H1 (cell line): ENCODE measurements around the gene LCAT. TPM values are rescaled to one million over a fixed set of nuclear protein-coding genes. Genes with fewer than 3 reads are reported as not detected.
A peak's percentile ranks its signal among the peaks of the same experiment; 100 is the strongest.

ENCODE experiments used
- CTCF ChIA-PET: fragments of 300-600 bp; sonication (Branson Sonifier 250); formaldehyde crosslinking; loops from one replicate; lab custom pipeline; 2021; ENCODE audit not compliant: partially characterized antibody; lab: Charles Lee
- POLR2A ChIA-PET: fragments of 300-600 bp; sonication (Branson Sonifier 250); formaldehyde crosslinking; loops from one replicate; lab custom pipeline; 2021; ENCODE audit warnings: inconsistent platforms; ENCODE audit not compliant: partially characterized antibody; lab: Charles Lee
- DNase-seq, 2 experiments: peaks; one replicate each; pipeline versions ENCODE4 v3.0.0 to v3.0.0-alpha.2; 2010 to 2022; ENCODE audit warnings: low spot score in 2 of 2, low read depth in 1 of 2, mixed read lengths in 1 of 2
- FAIRE-seq: peaks from 2 replicates; lab custom pipeline; 2011; peaks lifted over from hg19 to GRCh38; lab: Jason Lieb, UNC
- H2AFZ ChIP-seq: 2 replicates; pipeline ENCODE4 v1.8.1; 2012; ENCODE audit warnings: low read length, inconsistent platforms
- H2AK5ac ChIP-seq: 2 replicates; pipeline ENCODE4 v1.6.1; 2013; ENCODE audit warnings: low read depth, low read length
- H2BK120ac ChIP-seq: replicated peaks from 2 replicates; pipeline ENCODE3; 2013; ENCODE audit warnings: low read depth, low read length, inconsistent platforms
- H2BK12ac ChIP-seq: 2 replicates; pipeline ENCODE4 v1.6.1; 2013; ENCODE audit warnings: low read depth, low read length
- H2BK15ac ChIP-seq: 2 replicates; pipeline ENCODE4 v1.6.1; 2013; ENCODE audit warnings: low read length
- H2BK20ac ChIP-seq: 2 replicates; pipeline ENCODE4 v1.6.1; 2013; ENCODE audit warnings: low read length
- H2BK5ac ChIP-seq: 2 replicates; pipeline ENCODE4 v1.6.1; 2013; ENCODE audit warnings: low read depth, low read length
- H3K14ac ChIP-seq: 2 replicates; pipeline ENCODE4 v1.6.1; 2013; ENCODE audit warnings: inconsistent platforms; ENCODE audit not compliant: insufficient read length
- H3K18ac ChIP-seq: 2 replicates; pipeline ENCODE4 v1.6.1; 2013; ENCODE audit warnings: low read length; ENCODE audit errors: extremely low read depth
- H3K23ac ChIP-seq: 2 replicates; pipeline ENCODE4 v1.6.1; 2013; ENCODE audit warnings: inconsistent platforms; ENCODE audit not compliant: insufficient read length
- H3K23me2 ChIP-seq: 2 replicates; pipeline ENCODE4 v1.6.1; 2013; ENCODE audit warnings: low read depth, low read length
- H3K27ac ChIP-seq: 2 replicates; pipeline ENCODE4 v1.6.1; 2011; ENCODE audit warnings: low read depth, low read length, inconsistent platforms
- H3K27me3 ChIP-seq, 4 experiments: replicated peaks in 1 of 4; 1 replicate in 1 of 4; 2 replicates in 3 of 4; pipeline versions ENCODE4 v1.6.1 to v1.8.1; 2011 to 2013; ENCODE audit warnings: low read length in 3 of 4, mild to moderate bottlenecking in 3 of 4, inconsistent platforms in 2 of 4, mixed read lengths in 2 of 4, moderate library complexity in 1 of 4; ENCODE audit not compliant: control insufficient read depth in 3 of 4, insufficient read depth in 3 of 4; ENCODE audit errors: extremely low read depth in 1 of 4
- H3K36me3 ChIP-seq, 4 experiments: 2 replicates each; pipeline versions ENCODE4 v1.6.1 to v1.8.1; 2011 to 2013; ENCODE audit warnings: mild to moderate bottlenecking in 4 of 4, low read length in 3 of 4, moderate library complexity in 2 of 4, control low read depth in 1 of 4, inconsistent platforms in 1 of 4; ENCODE audit not compliant: insufficient read depth in 4 of 4, control insufficient read depth in 2 of 4
- H3K4ac ChIP-seq: replicated peaks from 2 replicates; pipeline ENCODE3; 2013; ENCODE audit warnings: low read length, low read depth, mixed read lengths, inconsistent platforms; ENCODE audit not compliant: insufficient read length
- H3K4me1 ChIP-seq, 4 experiments: replicated peaks in 1 of 4; 1 replicate in 1 of 4; 2 replicates in 3 of 4; pipeline versions ENCODE4 v1.6.1 to v1.8.1; 2011 to 2013; ENCODE audit warnings: low read length in 3 of 4, inconsistent platforms in 2 of 4, mixed read lengths in 1 of 4; ENCODE audit not compliant: insufficient read depth in 4 of 4, control insufficient read depth in 3 of 4
- H3K4me2 ChIP-seq, 2 experiments: 2 replicates each; pipeline versions ENCODE4 v1.6.1 to v1.8.1; 2011 to 2013; ENCODE audit warnings: low read depth in 2 of 2, low read length in 2 of 2, control low read depth in 1 of 2, inconsistent platforms in 1 of 2, mild to moderate bottlenecking in 1 of 2; ENCODE audit not compliant: insufficient read depth in 1 of 2
- H3K4me3 ChIP-seq, 4 experiments: fragments of 200-600, 300-600 bp in 1 of 4; sonication (generic), shearing (Covaris generic), sonication (Bioruptor Twin) in 1 of 4; 2 replicates each; pipeline versions ENCODE4 v1.5.1 to v1.8.1; 2011 to 2016; ENCODE audit warnings: low read length in 4 of 4, low read depth in 3 of 4, control low read depth in 2 of 4, inconsistent platforms in 2 of 4, mild to moderate bottlenecking in 2 of 4, mixed read lengths in 1 of 4, moderate library complexity in 1 of 4; ENCODE audit not compliant: insufficient read depth in 2 of 4; ENCODE audit errors: extremely low read depth in 1 of 4
- H3K56ac ChIP-seq: replicated peaks from 2 replicates; pipeline ENCODE3; 2013; ENCODE audit warnings: low read depth, mild to moderate bottlenecking, mixed read lengths, low read length, inconsistent platforms; ENCODE audit not compliant: insufficient read length
- H3K79me1 ChIP-seq: 2 replicates; pipeline ENCODE4 v1.6.1; 2013; ENCODE audit warnings: low read depth, low read length, control low read depth
- H3K79me2 ChIP-seq, 2 experiments: 2 replicates each; pipeline versions ENCODE4 v1.6.1 to v1.8.1; 2012 to 2013; ENCODE audit warnings: low read length in 2 of 2, mild to moderate bottlenecking in 2 of 2, inconsistent platforms in 1 of 2; ENCODE audit not compliant: insufficient read depth in 2 of 2, control insufficient read depth in 1 of 2
- H3K9ac ChIP-seq, 4 experiments: replicated peaks in 1 of 4; 1 replicate in 1 of 4; 2 replicates in 3 of 4; pipeline versions ENCODE4 v1.6.1 to v1.8.1; 2011 to 2013; ENCODE audit warnings: low read depth in 3 of 4, low read length in 3 of 4, control low read depth in 2 of 4, mild to moderate bottlenecking in 2 of 4, moderate library complexity in 2 of 4, inconsistent platforms in 1 of 4; ENCODE audit errors: extremely low read depth in 1 of 4
- H3K9me3 ChIP-seq, 2 experiments: 2 replicates each; pipeline versions ENCODE4 v1.6.1 to v1.8.1; 2012 to 2013; ENCODE audit warnings: mild to moderate bottlenecking in 2 of 2, moderate library complexity in 2 of 2, control low read depth in 1 of 2, inconsistent platforms in 1 of 2, low read depth in 1 of 2, low read length in 1 of 2, mixed read lengths in 1 of 2; ENCODE audit not compliant: insufficient read depth in 2 of 2
- H4K20me1 ChIP-seq, 2 experiments: replicated peaks in 1 of 2; 2 replicates each; pipeline versions ENCODE3 to v1.8.1; 2011 to 2013; ENCODE audit warnings: inconsistent platforms in 2 of 2, low read length in 2 of 2, mild to moderate bottlenecking in 1 of 2; ENCODE audit not compliant: insufficient read depth in 2 of 2, control insufficient read depth in 1 of 2
- H4K5ac ChIP-seq: 2 replicates; pipeline ENCODE4 v1.6.1; 2013; ENCODE audit warnings: low read length, low read depth, mixed read lengths, inconsistent platforms; ENCODE audit not compliant: insufficient read length
- H4K8ac ChIP-seq: 2 replicates; pipeline ENCODE4 v1.8.0; 2013; ENCODE audit warnings: mild to moderate bottlenecking, moderate library complexity, low read length, inconsistent platforms; ENCODE audit not compliant: insufficient read depth; ENCODE audit errors: extremely low read depth
- H4K91ac ChIP-seq: replicated peaks from 2 replicates; pipeline ENCODE3; 2013; ENCODE audit warnings: low read length, mixed read lengths, inconsistent platforms; ENCODE audit not compliant: insufficient read length
- HDAC2 ChIP-seq, 2 experiments: fragments of 300-600 bp in 1 of 2; sonication (generic) in 1 of 2; IDR thresholded peaks; 2 replicates each; pipeline ENCODE4 v1.6.1; 2011 to 2012; ENCODE audit warnings: low read depth in 2 of 2, low read length in 2 of 2, mild to moderate bottlenecking in 2 of 2, moderate library complexity in 2 of 2, borderline replicate concordance in 1 of 2, inconsistent platforms in 1 of 2
- MAFK ChIP-seq: IDR thresholded peaks from 2 replicates; pipeline ENCODE4 v1.6.1; 2012; ENCODE audit warnings: low read depth, mild to moderate bottlenecking, improper control_type of control experiment, low read length
- NRF1 ChIP-seq: IDR thresholded peaks from 2 replicates; pipeline ENCODE4 v1.6.1; 2011; ENCODE audit warnings: mild to moderate bottlenecking, low read depth, low read length, improper control_type of control experiment
- RAD21 ChIP-seq, 2 experiments: IDR thresholded peaks in 1 of 2; conservative IDR thresholded peaks in 1 of 2; 2 replicates each; pipeline ENCODE4 v1.6.1; 2011; ENCODE audit warnings: low read depth in 2 of 2, low read length in 2 of 2, improper control_type of control experiment in 1 of 2, inconsistent platforms in 1 of 2, mild to moderate bottlenecking in 1 of 2, moderate library complexity in 1 of 2
- SIN3A ChIP-seq, 2 experiments: IDR thresholded peaks in 1 of 2; conservative IDR thresholded peaks in 1 of 2; 2 replicates each; pipeline ENCODE4 v1.6.1; 2011 to 2012; ENCODE audit warnings: low read length in 2 of 2, improper control_type of control experiment in 1 of 2, low read depth in 1 of 2, mild to moderate bottlenecking in 1 of 2
- TBP ChIP-seq: IDR thresholded peaks from 2 replicates; pipeline ENCODE4 v1.6.1; 2011; ENCODE audit warnings: low read depth, low read length, improper control_type of control experiment
- whole genome bisulfite sequencing, 2 experiments: shearing (Covaris generic) in 1 of 2; methylation state at CpG; one replicate each; pipeline versions ENCODE4 v1.1.6 to v1.1.7; 2013 to 2015; ENCODE audit warnings: low lambda C conversion rate in 2 of 2, mixed read lengths in 2 of 2, inconsistent platforms in 1 of 2, low coverage in 1 of 2, missing lambda C conversion rate in 1 of 2; ENCODE audit not compliant: insufficient replicate concordance in 2 of 2, insufficient coverage in 1 of 2, insufficient read length in 1 of 2; ENCODE audit errors: extremely low coverage in 1 of 2, missing lambda C conversion rate in 1 of 2; 5-methylcytosine and 5-hydroxymethylcytosine counted together
- polyA plus RNA-seq, 7 experiments: library from polyadenylated mRNA; depleted of rRNA in 3 of 7; stranded (reverse) in 5 of 7; unstranded in 2 of 7; fragments of >200 nt in 5 of 7; fragments of 200-250 nt in 2 of 7; gene quantifications; 1 replicate in 5 of 7; 2 replicates in 1 of 7; 4 replicates in 1 of 7; pipeline versions ENCODE4 v1.2.1 to v1.2.3, GENCODE V29; 2011 to 2013; ENCODE audit warnings: missing spikeins in 2 of 7, mixed read lengths in 2 of 7
- total RNA-seq: library from RNA; stranded (reverse); fragmentation: NEBNext Ultra II Directional; extraction: Animal tissue kit (Norgen Biotek cat#: 25700); gene quantifications from 2 replicates; pipeline ENCODE4 v1.2.1, GENCODE V29; 2021

Gene LCAT
- total and polyA plus RNA-seq, 2 of the 8 experiments (the other 6 are each of a cell fraction or from before 2014, with no cell fraction given) = 9.4 to 19.6 TPM

DNA sequence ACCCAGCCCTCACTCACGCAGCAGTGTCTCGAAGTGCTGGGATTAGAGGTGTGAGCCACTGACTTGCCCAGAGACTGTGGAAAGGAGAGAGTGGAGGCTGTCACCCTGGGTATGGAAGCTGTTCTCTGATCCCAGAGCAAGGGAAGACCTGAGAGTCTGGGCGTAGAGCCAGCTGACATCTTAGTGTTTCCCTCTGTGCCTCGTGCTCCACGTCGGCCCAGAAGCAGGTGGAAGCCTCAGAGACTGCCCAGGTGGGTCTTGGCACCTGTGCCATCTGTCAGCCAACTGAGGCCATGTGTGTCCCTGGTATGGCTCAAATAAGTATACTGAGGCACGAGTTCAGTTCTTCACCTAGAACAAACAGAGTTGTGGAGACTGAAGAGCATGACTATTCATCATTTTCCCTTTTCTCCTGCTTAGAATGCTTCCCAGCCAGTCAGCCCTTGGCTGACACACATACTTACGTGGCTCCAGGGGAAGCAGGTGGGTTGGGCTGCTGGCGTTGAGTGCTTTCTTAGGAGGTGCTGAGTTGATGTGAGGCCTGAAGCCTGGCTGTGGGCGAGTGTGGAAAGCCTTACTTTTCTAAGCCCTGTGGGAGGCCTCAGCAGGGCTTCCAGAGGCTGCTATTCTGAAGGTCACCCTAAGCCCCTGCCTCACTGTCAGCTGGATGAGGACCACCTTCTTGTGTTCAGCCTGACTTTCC, 20.4 kb downstream of the LCAT start:
- Histone ChIP-seq H3K27ac (0 out of 2 replicates have a peak overlapping the region, but pooled peaks have one; percentile 21), H3K4ac (no peak overlapping the region), H3K56ac (no peak overlapping the region), H3K23me2 (no peaks in the 10 kb centered on the region), H4K20me1 (peaks cover 13 to 21% of the 10 kb centered on the region in 2 experiments), H4K8ac (no peak overlapping the region), H3K4me1 (peaks cover 0 to 8% (median 4%) of the 10 kb centered on the region in 4 experiments; a peak in 5 of 7 replicates), H3K36me3 (no peaks in the 10 kb centered on the region; a peak in 2 of 8 replicates), H3K4me3 (no peak overlapping the region), H2BK12ac (no peak overlapping the region), H3K79me2 (no peaks in the 10 kb centered on the region), H2BK15ac (0 out of 2 replicates have a peak overlapping the region, but pooled peaks have one; percentile 46), H2AFZ (no peak overlapping the region), H3K14ac (no peak overlapping the region), H2BK20ac (no peak overlapping the region), H4K91ac (no peak overlapping the region), H3K4me2 (no peak overlapping the region), H3K23ac (no peak overlapping the region), H2AK5ac (no peak overlapping the region), H3K9me3 (no peaks in the 10 kb centered on the region), H2BK120ac (no peak overlapping the region), H3K18ac (no peak overlapping the region), H3K27me3 (no peaks in the 10 kb centered on the region), H2BK5ac (no peak overlapping the region), H4K5ac (no peak overlapping the region), H3K9ac (no peak overlapping the region), H3K79me1 (no peaks in the 10 kb centered on the region)
- TF ChIP-seq RAD21 (IDR thresholded peaks at IDR 0.05 in 1 of 2, conservative IDR thresholded peaks at IDR 0.05 in 1 of 2; ENCODE audit: low read depth in 2 of 2, low read length in 2 of 2) (no peak), NRF1 (no peak), TBP (no peak), SIN3A (conservative IDR thresholded peaks at IDR 0.05 in 1 of 2, IDR thresholded peaks at IDR 0.05 in 1 of 2; ENCODE audit: low read depth in 1 of 2, low read length in 2 of 2) (no peak), HDAC2 (IDR thresholded peaks at IDR 0.05; ENCODE audit: borderline replicate concordance in 1 of 2, low read depth in 2 of 2, low read length in 2 of 2) (no peak), MAFK (no peak)
- DNase-seq (no peak), FAIRE-seq (no peak)
- CTCF ChIA-PET = interaction anchor here (0.7 to 27.1 kb wide), 8 partner anchors 10 to 439 kb away, joined by 3 to 623 read pairs (median 7); partner anchors contain the start of genes CTRL, EDC4, NRN1L and PSKH1
- POLR2A ChIA-PET = interaction anchor here (1.0 to 4.6 kb wide), 5 partner anchors 9 to 39 kb away, joined by 3 to 26 read pairs (median 4); partner anchors contain the start of genes CTRL, NRN1L and PSMB10
- WGBS, 2 experiments = 93% methylated on average over 10 of the region's 10 CpGs; no CpG with 5 or more reads in 1 of the 2 experiments
